ENCODE measurements around the gene AIFM2. TPM values are rescaled to one million over a fixed set of nuclear protein-coding genes. Genes with fewer than 3 reads are reported as not detected.
"Not testable (repeated sequence)": the region's sequence is repeated elsewhere in the genome, so short reads cannot be mapped to it uniquely, and the experiment has no call there.

AIFM2 gene
- total RNA-seq, 1 donor from 2014 or later: 0.74 TPM

DNA sequence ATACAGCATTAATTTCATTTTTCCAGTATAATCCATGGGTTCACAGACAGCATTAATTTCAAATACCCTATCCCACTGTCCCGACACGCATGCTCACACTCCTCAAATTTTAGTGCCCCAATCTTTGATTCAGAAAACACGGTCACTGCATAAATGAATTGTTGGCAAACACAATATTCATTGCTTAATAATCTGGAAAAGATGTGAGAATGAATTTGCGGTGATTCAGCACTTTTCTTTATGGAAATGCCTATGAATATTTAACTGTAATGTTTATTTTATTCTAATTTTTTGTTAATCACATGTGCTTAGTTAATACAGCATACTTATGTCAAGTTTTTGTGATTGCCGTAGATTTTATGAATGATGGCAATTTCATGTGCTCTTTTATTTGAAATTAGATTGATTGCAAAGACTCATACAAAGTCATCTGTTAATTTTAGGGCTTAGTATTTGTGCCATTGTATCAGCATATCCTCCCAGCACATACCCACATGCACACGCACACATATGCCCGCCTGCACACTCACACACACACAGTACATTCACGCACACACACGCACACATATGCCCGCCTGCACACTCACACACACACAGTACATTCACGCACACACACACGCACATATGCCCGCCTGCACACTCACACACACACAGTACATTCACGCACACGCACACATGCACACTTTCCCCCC is 44.9 kb downstream of the AIFM2 start:
- TF ChIP-seq, protein P1, sequence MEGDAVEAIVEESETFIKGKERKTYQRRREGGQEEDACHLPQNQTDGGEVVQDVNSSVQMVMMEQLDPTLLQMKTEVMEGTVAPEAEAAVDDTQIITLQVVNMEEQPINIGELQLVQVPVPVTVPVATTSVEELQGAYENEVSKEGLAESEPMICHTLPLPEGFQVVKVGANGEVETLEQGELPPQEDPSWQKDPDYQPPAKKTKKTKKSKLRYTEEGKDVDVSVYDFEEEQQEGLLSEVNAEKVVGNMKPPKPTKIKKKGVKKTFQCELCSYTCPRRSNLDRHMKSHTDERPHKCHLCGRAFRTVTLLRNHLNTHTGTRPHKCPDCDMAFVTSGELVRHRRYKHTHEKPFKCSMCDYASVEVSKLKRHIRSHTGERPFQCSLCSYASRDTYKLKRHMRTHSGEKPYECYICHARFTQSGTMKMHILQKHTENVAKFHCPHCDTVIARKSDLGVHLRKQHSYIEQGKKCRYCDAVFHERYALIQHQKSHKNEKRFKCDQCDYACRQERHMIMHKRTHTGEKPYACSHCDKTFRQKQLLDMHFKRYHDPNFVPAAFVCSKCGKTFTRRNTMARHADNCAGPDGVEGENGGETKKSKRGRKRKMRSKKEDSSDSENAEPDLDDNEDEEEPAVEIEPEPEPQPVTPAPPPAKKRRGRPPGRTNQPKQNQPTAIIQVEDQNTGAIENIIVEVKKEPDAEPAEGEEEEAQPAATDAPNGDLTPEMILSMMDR (IDR thresholded peaks at IDR 0.05; ENCODE audit: partially characterized antibody, unreplicated experiment): no peak
- H3K4me1 Mint-ChIP-seq (ENCODE audit: low read depth, unreplicated experiment): no peaks in the 10 kb centered on the region
- no peak overlapping the region for H3K27ac Mint-ChIP-seq (ENCODE audit: unreplicated experiment)
- H3K4me3 Mint-ChIP-seq (ENCODE audit: unreplicated experiment): no peak overlapping the region
- H3K36me3 Mint-ChIP-seq (ENCODE audit: unreplicated experiment): peaks cover 8% of the 10 kb centered on the region
- H3K9me3 Mint-ChIP-seq (ENCODE audit: unreplicated experiment): peaks cover 3% of the 10 kb centered on the region
- DNase-seq: no peak
- peaks cover 3% of the 10 kb centered on the region for H3K27me3 Mint-ChIP-seq (ENCODE audit: unreplicated experiment)

DNA sequence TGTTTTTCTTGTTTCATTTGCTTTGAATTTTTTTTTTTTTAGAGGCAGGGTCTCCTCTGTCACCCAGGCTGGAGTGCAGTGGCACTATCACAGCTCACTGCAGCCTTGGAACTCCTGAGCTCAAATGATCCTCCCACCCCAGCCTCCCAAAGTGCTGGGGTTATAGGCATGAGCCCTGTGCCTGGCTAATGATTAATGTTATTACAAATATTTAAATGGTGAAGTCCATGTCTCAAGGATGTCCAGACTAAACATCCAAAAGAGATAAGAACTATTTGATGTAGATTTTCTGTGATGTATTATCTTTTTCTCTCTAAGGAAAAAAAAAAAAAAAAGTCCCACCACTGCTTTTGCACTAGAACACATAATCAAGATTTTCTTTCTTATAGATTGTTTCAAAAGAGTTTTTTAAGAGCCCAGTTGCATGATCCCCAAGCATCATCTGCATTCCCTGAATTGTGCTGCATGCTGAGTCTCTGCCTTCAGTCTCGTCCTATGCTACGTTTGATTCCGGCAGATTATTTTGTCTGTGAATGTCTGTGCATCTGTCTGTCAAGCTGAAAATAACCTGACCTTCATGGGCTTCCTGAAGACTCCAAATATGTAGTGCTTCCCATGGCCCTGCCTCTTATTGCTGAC is 46.5 kb downstream of the AIFM2 start:
- Mint-ChIP-seq H3K4me3 (ENCODE audit: unreplicated experiment) (no peak overlapping the region), H3K36me3 (ENCODE audit: unreplicated experiment) (peaks cover 4% of the 10 kb centered on the region), H3K9me3 (ENCODE audit: unreplicated experiment) (peaks cover 5% of the 10 kb centered on the region), H3K4me1 (ENCODE audit: low read depth, unreplicated experiment) (no peaks in the 10 kb centered on the region), H3K27me3 (ENCODE audit: unreplicated experiment) (peaks cover 3% of the 10 kb centered on the region), H3K27ac (ENCODE audit: unreplicated experiment) (no peak overlapping the region)
- TF ChIP-seq, protein P1 (IDR thresholded peaks at IDR 0.05; ENCODE audit: partially characterized antibody, unreplicated experiment): no peak
- no peak for DNase-seq

DNA sequence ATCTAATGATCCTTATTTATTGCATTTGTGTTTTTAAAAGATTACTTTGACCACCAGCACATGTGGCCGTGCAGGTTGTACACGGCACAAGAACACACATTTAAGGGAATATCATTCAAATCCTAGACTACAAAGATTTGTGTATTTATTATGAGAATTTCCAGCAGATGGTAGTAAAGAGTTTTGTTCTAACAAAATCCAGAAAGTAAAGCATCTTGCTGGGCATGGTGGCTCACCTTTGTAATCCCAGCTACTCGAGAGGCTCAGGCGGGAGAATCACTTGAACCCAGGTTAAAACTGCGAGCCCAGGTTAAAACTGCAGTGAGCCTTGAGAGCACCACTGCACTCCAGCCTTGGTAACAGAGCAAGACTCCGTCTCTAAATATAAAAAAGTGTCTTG is 48.4 kb downstream of the AIFM2 start:
- TF ChIP-seq, protein P1 (IDR thresholded peaks at IDR 0.05; ENCODE audit: partially characterized antibody, unreplicated experiment): no peak
- Mint-ChIP-seq H3K4me3 (ENCODE audit: unreplicated experiment) (no peak overlapping the region), H3K27ac (ENCODE audit: unreplicated experiment) (no peak overlapping the region), H3K27me3 (ENCODE audit: unreplicated experiment) (no peaks in the 10 kb centered on the region), H3K4me1 (ENCODE audit: low read depth, unreplicated experiment) (no peaks in the 10 kb centered on the region), H3K9me3 (ENCODE audit: unreplicated experiment) (peaks cover 7% of the 10 kb centered on the region), H3K36me3 (ENCODE audit: unreplicated experiment) (peaks cover under 1% of the 10 kb centered on the region)
- no peak for DNase-seq

GRCh38 chr10:70080789-70081188 is 51.8 kb downstream of the AIFM2 start:
- not testable (repeated sequence) for H3K27me3 Mint-ChIP-seq (ENCODE audit: unreplicated experiment); H3K27ac Mint-ChIP-seq (ENCODE audit: unreplicated experiment); H3K36me3 Mint-ChIP-seq (ENCODE audit: unreplicated experiment); H3K4me1 Mint-ChIP-seq (ENCODE audit: low read depth, unreplicated experiment); H3K4me3 Mint-ChIP-seq (ENCODE audit: unreplicated experiment); DNase-seq; H3K9me3 Mint-ChIP-seq (ENCODE audit: unreplicated experiment)

DNA sequence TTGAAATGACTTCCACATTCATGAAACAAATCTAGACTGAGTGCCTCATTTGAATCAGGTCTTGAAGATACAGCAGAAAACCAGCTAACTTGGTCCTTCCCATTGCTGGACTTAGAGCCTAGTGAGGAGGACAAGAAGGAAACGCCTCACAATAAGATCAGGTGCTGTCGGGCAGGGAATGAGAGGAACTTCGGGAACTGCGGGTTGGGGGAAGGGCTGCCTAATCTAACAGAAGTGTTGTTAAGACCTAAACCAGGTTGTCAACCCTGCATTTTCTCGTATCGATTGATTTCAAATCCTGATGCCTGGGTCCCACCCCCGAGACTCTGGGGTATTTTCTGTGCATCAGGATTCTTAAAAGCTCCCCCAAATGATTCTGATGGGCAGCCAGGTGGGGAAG is 53.7 kb downstream of the AIFM2 start:
- H3K27ac Mint-ChIP-seq (ENCODE audit: unreplicated experiment): no peak overlapping the region
- peaks cover 6% of the 10 kb centered on the region for H3K9me3 Mint-ChIP-seq (ENCODE audit: unreplicated experiment)
- TF ChIP-seq, protein P1 (IDR thresholded peaks at IDR 0.05; ENCODE audit: partially characterized antibody, unreplicated experiment): no peak
- H3K36me3 Mint-ChIP-seq (ENCODE audit: unreplicated experiment): peaks cover 6% of the 10 kb centered on the region
- no peak for DNase-seq
- H3K4me3 Mint-ChIP-seq (ENCODE audit: unreplicated experiment): no peak overlapping the region
- no peaks in the 10 kb centered on the region for H3K27me3 Mint-ChIP-seq (ENCODE audit: unreplicated experiment)
- no peaks in the 10 kb centered on the region for H3K4me1 Mint-ChIP-seq (ENCODE audit: low read depth, unreplicated experiment)

Data from glutamatergic neuron (in vitro differentiated cells).